HTERT RPE-1 (cell line): ENCODE results near the gene ENPP5.

Experiments
- in situ Hi-C: fragments of 300-500 bp; cut with MboI; formaldehyde crosslinking; loops from 4 replicates; pipeline ENCODE4 v1.14.3; 2020; ENCODE audit warnings: low sequenced_read_pairs

Gene ENPP5

DNA sequence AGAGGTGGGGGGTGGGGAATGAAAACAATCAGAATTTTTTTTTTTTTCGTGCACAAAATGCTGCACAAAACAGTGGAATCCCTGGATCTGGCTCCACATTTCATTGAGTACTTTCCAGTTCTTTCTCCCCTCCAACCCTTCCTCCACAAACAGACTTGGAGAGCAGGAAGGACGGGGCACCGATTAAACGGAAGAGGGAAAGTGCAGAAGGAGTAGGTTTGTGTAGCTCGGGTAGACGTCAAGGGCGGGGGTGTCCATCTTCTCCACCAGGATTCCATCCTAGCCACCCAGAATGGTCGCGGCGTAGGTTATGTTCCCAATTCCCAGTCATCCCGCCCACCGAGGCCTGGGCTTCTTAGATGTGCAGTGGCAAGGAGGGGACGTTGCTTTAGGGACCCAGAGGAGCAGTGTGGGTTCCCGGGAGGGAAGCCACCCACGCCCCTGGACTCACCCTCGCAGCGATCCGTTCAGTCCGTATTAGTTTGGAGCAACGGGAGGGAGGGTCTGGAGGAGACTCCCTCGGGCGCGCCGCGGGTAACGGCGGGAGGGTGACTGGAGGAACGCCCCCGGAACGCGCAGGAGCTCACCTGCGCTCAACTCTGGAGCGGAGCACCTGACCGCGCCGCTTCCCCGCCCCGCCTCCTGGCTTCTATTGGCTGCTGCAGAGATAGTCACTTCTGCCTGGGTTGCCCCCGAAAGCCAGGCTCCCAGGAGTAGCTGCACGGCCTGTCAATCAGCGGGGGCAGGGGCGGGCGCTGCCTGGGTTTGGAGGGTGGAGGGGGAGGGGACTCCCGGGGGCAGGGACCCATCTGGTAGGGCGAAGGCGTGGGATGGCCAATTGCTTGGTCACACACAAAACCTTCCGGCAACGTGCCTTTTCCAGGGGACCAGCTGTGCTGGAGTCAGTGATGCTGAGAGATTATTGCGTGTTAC lies at the start of gene ENPP5:
ENPP5 (minus strand) TSS at position 624 of the 933 bp plus-strand sequence. CDS start 2,718 bp downstream, outside the sequence.
- in situ Hi-C loops = no loop called here

- in situ Hi-C loops = no loop called here
Measured at GRCh38 chr6:46219661-46220060, 48.9 kb upstream of the ENPP5 start.

DNA sequence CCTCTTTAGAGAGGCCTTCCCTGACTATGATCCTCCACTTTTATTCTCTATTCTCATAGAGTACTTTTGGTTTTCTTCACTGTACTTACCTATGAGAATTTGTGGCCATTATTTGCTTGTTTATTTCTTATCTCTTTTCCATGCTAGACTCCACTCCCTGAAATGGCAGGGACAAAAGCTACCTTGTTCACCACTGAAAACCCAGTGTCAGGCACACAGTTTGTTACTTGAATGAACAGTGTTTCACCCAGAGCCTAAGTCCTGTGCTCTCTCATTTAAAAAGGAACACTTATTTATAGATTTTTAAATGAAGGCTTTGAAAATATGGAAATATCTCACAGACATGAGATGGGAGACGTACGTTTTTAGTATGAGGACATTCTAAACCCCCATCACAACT lies 47.7 kb upstream of the ENPP5 start:
- in situ Hi-C loops = no loop called here

GRCh38 chr6:46217671-46218131 lies 46.9 kb upstream of the ENPP5 start:
- in situ Hi-C loops = no loop called here

DNA sequence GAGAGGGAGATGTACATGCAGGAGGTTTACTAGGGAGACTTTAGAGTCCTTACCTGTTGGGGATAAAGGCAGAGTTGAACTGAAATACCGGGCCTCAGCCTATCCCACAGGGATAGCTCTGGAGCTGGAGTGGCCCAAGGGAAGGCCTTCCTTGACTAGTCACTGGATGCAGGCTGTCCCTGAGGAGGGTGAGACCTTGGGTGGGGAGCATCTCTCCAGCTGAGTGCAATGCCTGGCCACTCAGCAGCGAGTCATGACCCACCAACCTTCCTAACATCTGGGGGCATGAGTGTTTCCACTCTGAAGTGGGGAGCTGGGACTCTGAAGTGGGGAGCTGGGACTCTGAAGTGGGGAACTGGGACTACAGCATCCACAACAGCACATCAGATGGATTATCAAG lies 46.1 kb upstream of the ENPP5 start:
- in situ Hi-C loops = no loop called here

GRCh38 chr6:46215777-46216176 lies 45.0 kb upstream of the ENPP5 start:
- in situ Hi-C loops = no loop called here

- in situ Hi-C loops = no loop called here
Measured at GRCh38 chr6:46215213-46215612, 44.4 kb upstream of the ENPP5 start.

- in situ Hi-C loops = no loop called here
Measured at GRCh38 chr6:46211917-46212316, 41.1 kb upstream of the ENPP5 start.

DNA sequence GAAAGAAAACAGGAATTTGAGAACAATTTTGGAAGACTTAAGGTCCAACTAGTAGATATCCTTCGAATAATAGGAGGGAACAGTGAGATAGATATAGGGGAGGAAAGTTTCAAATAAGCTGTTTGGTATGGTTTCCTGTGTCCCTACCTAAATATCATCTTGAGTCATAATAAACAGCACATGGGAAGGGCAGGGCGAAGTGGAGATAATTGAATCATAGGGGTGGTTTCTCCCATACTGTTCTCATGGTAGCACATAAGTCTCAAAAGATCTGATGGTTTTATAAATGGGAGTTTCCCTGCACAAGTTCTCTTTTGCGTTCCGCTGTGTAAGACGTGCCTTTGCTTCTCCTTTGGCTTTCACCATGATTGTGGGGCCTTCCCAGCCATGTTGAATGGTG lies 39.5 kb upstream of the ENPP5 start:
- in situ Hi-C loops = no loop called here

GRCh38 chr6:46208303-46208702 lies 37.5 kb upstream of the ENPP5 start:
- in situ Hi-C loops = no loop called here

- in situ Hi-C loops = no loop called here
Measured at GRCh38 chr6:46207174-46207573, 36.4 kb upstream of the ENPP5 start.

GRCh38 chr6:46204880-46205650 lies 34.3 kb upstream of the ENPP5 start:
- in situ Hi-C loops = no loop called here

- in situ Hi-C loops = no loop called here
Measured at GRCh38 chr6:46203391-46204177, 32.8 kb upstream of the ENPP5 start.

DNA sequence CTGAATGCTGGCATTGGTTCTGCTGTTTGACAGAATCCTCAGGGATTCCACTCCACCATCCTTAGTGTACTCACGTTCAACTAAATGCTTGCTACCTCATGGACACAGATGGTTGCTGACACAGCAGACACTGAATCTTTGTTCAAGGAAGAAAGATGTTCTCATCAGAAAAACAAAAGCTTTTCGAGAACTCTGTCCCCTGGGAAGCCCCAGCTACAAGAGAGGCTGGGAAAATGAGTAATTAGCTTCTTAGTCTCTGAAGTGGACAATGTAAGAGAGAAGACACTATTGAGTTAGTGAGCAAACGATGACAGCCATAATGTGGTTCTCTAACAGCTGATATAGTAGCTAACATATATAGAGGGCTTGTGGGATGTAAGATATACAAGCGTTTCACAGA lies 30.9 kb upstream of the ENPP5 start:
- in situ Hi-C loops = no loop called here

GRCh38 chr6:46199387-46199786 lies 28.6 kb upstream of the ENPP5 start:
- in situ Hi-C loops = no loop called here

- in situ Hi-C loops = no loop called here
Measured at GRCh38 chr6:46191961-46192360, 21.2 kb upstream of the ENPP5 start.

GRCh38 chr6:46190889-46191288 lies 20.1 kb upstream of the ENPP5 start:
- in situ Hi-C loops = no loop called here

DNA sequence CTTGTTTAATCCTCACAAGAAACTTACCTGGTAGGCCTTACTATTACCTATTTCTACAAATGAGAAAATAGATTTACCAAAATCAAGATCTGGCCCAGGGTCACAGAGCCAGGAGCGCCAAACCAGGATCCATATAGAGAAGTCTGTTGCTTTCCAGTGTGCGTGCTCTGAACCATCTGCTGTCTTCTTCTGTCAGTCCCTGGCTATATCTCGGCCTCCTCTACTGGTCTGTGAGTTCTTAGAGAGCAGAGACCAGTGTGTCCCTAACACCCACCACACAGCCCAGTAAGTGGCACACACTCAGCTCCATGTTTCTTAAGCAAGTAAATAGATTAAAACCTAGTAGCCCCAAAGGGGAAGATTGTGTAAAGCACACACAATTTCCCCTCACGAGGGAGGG lies 18.9 kb upstream of the ENPP5 start:
- in situ Hi-C loops = no loop called here

DNA sequence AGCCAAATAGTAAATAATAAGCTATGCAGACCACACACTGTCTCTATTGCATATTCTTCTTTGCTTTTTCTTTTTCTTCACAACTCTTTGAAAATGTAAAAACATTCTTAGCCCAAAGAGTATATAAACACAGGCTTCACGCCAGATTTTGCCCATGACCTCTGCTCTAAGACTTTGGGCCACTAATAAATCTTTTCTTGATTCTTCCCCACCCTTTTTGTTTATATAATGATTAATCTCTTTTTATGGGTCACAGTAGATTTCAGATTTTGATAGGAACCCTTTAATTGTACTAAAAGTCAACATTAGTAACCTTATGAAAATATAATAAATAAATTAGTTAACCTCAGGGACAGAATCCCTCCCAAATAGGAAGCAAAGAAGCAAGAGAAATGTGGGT lies 15.8 kb upstream of the ENPP5 start:
- in situ Hi-C loops = no loop called here

DNA sequence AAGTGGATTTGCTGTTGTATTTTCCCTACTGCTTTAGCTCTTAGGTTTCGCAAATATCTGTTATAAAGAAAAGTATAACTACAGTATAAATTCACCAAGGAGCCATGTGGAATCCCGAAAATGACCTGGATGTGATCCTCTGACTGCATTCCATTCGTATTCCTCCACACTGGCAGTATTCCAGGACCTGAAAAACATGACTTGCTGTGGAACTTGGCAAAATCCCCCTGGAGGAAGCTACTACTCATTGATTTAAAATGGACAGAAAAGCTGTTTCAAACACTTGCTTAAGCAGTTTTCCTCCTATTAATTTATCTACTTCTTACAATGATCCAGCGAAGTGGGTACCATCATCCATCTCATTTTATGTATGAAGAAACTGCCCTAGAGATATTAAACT lies 13.3 kb upstream of the ENPP5 start:
- in situ Hi-C loops = no loop called here

GRCh38 chr6:46175976-46176375 lies 5.2 kb upstream of the ENPP5 start:
- in situ Hi-C loops = no loop called here
